Activated CD8-positive, alpha-beta memory T cell treated with anti-CD3 and anti-CD28 coated beads for 36 hours (primary cell): ENCODE data around the gene CDK14. TPM values are rescaled to one million over a fixed set of nuclear protein-coding genes. Genes with fewer than 3 reads are reported as not detected.

Experiments used
- CTCF ChIA-PET: fragments of 350-600 bp; sonication (Branson Sonifier 250); formaldehyde crosslinking; loops from one replicate; lab custom pipeline; 2021; ENCODE audit warnings: antibody characterized with exemption; lab: Charles Lee
- POLR2A ChIA-PET: fragments of 350-600 bp; sonication (Branson Sonifier 250); formaldehyde crosslinking; loops from one replicate; lab custom pipeline; 2021; ENCODE audit warnings: antibody characterized with exemption; lab: Charles Lee
- total RNA-seq, 2 experiments: library from RNA; stranded (reverse); gene quantifications; one replicate each; pipeline ENCODE4 v1.2.3, GENCODE V29; 2021

CDK14 gene
- total RNA-seq: under 1 TPM; 0.31 to 0.40 TPM

GRCh38 chr7:90595801-90596670 lies at the start of gene CDK14:
Gene CDK14 (plus strand): TSS chr7:90596321. CDS start chr7:90596628, 307 bp downstream.
- CTCF ChIA-PET: no interaction called here
- POLR2A ChIA-PET: no interaction called here

- POLR2A ChIA-PET: no interaction called here
These were observed 45.1 kb upstream of the CDK14 start for GRCh38 chr7:90551036-90551435.

DNA sequence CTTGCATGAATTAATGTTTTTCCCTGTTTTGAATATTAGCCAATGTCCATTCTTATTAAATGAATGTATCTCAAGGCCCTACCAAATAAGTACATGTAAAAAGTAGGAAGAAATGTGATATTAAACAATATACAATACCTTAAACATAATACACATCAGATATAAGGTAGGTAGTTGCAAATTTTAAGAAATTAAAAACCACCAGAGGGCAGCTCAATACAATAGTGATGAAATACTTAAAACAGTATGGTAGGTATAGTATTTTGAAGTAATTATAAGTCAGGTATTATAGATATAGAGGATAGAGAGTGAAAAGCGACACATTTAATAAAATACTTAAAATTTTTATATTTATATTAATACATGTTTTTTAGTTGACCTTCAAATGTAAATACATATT lies 43.6 kb upstream of the CDK14 start:
- CTCF ChIA-PET: no interaction called here
- POLR2A ChIA-PET: no interaction called here

More at GRCh38 chr7:90551036-90551435, 45.1 kb upstream of the CDK14 start:
- CTCF ChIA-PET: no interaction called here

DNA sequence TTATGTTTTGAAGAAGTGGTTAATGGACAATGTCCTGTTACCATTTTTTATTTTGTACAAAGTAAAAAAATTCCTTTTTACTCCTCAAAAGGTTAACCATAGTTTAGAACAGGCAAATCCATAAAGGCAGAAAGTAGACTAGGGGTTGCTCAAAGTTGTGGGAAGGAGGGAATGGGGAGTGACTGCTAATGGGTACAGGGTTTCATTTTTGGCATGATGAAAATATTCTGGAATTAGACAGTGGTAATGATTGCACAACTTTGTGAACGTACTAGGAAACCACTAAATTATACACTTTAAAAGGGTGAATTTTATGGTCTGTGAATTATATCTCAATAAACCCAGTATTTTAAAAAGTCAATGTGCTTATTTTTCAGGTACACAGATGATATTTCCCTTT lies 35.4 kb upstream of the CDK14 start:
- ChIA-PET CTCF (no interaction called here), POLR2A (no interaction called here)

- ChIA-PET CTCF (no interaction called here), POLR2A (no interaction called here)
These were observed 32.8 kb upstream of the CDK14 start for GRCh38 chr7:90563286-90563685.

DNA sequence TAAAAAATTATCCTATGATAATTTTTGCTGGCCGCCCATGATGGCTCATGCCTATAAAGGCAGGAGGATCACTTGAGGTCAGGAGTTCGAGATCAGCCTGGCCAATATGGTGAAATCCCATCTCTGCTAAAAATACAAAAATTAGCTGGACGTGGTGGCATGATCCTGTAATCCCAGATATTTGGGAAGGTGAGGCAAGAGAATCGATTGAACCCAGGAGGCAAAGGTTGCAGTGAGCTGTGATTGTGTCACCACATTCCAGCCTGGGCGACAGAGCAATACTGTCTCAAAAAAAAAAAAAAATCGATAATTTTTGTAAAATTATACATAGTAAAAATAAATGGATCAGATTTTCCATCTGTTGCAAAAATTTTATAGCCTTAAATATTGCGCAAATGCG lies 31.7 kb upstream of the CDK14 start:
- POLR2A ChIA-PET: no interaction called here
- CTCF ChIA-PET: no interaction called here

GRCh38 chr7:90568213-90568612 lies 27.9 kb upstream of the CDK14 start:
- ChIA-PET POLR2A (no interaction called here), CTCF (no interaction called here)

DNA sequence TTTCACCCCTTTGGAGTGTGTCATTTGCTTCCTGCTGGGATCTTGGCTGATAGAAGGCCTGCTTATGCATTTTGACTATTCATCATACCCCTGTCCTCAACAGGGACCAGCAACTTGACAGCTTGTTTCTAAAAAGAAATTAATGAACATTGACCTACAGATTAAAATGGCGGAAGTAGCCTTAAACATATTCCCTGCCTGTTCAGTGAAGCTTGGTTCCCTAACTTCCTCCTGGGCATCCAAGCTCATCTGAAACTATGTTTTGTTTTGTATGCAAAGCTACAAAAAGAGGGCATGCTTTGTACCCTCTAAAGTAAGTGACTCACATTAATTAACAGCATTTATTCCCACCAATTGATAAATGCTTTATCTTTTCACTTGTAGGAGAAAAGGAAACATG lies 26.8 kb upstream of the CDK14 start:
- POLR2A ChIA-PET: no interaction called here
- CTCF ChIA-PET: no interaction called here

- ChIA-PET CTCF (no interaction called here), POLR2A (no interaction called here)
These were observed 25.7 kb upstream of the CDK14 start for GRCh38 chr7:90570373-90570959.

GRCh38 chr7:90574146-90574819 lies 21.8 kb upstream of the CDK14 start:
- POLR2A ChIA-PET: no interaction called here
- CTCF ChIA-PET: no interaction called here

- CTCF ChIA-PET: no interaction called here
- POLR2A ChIA-PET: no interaction called here
These were observed 21.3 kb upstream of the CDK14 start for GRCh38 chr7:90574820-90575187.

DNA sequence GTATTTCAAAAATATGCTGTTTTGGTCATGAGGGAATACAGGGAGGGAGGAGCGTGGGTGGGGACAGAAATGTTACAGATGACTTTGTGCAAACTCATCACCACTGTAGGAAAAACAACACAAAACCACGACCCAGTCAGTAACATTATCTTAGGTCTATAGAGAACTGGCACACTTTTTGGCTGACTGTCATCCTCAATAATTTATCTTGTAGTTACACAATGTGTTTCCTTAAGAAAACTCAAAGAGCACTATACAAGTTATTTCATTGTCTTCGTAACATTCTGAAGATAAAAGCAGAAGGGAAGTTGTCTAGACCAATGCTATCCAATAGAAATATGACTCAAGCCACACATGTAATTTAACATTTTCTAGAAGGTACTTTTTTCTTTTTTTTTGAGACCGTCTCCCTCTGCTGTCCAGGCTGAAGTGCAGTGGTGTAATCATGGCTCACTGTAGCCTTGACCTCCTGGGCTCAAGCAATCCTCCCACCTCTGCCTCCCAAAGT lies 16.9 kb upstream of the CDK14 start:
- POLR2A ChIA-PET: no interaction called here
- CTCF ChIA-PET: no interaction called here

DNA sequence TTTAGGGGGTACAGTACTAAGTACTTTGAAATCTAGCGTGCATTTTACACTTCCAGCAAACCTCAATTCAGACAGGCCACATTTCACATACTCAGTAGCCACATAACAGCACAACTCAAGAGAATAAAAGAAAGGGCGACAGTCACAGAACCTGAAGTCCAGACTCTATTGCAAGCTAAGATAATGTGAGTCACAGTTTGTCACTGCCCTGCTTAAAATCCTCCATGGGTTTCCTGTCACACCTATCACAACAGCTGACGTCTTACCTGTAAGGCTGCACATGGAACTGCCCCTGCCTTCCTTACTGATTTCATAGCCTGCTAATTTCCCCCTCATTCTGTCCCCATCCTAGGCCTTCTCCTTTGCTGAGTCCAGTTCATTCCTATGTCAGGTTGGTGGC lies 16.1 kb upstream of the CDK14 start:
- ChIA-PET CTCF (no interaction called here), POLR2A (no interaction called here)

DNA sequence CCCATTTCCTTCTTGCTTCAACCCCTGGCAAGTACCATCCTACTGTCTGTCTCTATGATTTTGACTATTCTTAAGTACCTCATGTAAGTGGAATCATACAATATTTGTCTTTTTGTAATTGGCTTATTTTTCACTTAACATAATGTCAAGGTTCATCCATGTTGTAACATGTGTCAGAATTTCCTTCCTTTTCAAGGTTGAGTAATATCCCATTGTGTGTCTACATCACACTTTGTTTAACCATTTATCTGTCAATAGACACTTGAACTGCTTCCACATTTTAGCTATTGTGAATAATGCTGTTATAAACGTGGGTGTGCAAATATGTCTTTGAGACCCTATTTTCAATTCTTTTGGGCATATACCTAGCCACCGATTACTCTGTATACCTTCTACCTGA lies 14.0 kb upstream of the CDK14 start:
- ChIA-PET POLR2A (no interaction called here), CTCF (no interaction called here)

GRCh38 chr7:90584378-90584777 lies 11.7 kb upstream of the CDK14 start:
- POLR2A ChIA-PET: no interaction called here
- CTCF ChIA-PET: no interaction called here

DNA sequence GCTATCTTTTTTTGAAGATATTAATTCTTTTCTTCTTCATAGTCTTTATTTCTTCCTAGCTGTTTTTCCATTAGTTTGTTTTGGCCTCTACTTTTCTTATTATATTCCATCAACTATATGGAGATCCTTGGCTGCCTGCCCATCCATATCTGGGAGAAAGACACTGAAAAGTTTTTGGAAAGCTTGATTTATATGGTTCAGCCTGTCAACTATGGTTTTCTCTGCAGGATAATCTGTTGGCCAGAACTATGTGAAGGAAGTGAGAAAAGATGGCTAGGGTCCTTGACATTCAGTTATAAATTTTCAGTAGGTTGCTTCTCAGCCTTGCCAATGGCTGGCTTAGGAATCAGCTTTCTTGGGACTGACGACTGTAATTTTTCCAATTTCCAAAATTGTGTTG lies 10.0 kb upstream of the CDK14 start:
- ChIA-PET POLR2A (no interaction called here), CTCF (no interaction called here)

GRCh38 chr7:90587766-90588165 lies 8.4 kb upstream of the CDK14 start:
- ChIA-PET CTCF (no interaction called here), POLR2A (no interaction called here)

GRCh38 chr7:90592033-90592432 lies 4.1 kb upstream of the CDK14 start:
- ChIA-PET POLR2A (no interaction called here), CTCF (no interaction called here)

DNA sequence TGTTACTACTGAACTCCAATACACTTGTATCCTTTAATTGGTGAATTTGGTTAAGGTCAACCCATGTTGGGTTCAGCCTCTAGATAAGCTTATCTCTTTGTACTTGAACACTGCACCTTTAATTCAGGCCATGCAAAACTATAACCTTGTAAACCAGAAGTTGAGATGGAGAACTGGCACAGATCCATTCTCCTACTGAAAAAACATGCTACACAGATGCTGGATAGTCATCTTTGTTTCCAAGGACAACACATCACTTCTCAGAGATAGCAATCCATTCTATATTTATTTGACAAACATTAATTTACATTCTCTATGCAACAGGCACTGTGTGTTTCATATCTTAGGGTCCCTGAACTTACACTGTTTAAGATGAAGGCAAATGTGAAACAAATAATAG lies 2.9 kb upstream of the CDK14 start:
- ChIA-PET CTCF (no interaction called here), POLR2A (no interaction called here)

GRCh38 chr7:90594751-90595317 lies 1.3 kb upstream of the CDK14 start:
- CTCF ChIA-PET: no interaction called here

More at GRCh38 chr7:90594751-90595317, 1.3 kb upstream of the CDK14 start:
- POLR2A ChIA-PET: no interaction called here
